Stomach (tissue), 9 donors: Measurements from ENCODE around the gene RPS6KA2. TPM values are rescaled to one million over a fixed set of nuclear protein-coding genes. Genes with fewer than 3 reads are reported as not detected.
A peak's percentile ranks its signal among the peaks of the same experiment; 100 is the strongest.

ENCODE experiments used
- DNase-seq, 2 donors: peaks; one replicate each; pipeline versions ENCODE4 v3.0.0 to v3.0.0-alpha.2; 2013 to 2019
- H3K27ac ChIP-seq, 5 donors: fragments of 200-600 bp in 4 of 5; sonication (generic) in 4 of 5; one replicate each; pipeline ENCODE4 v1.5.1; 2013 to 2019; ENCODE audit warnings: mild to moderate bottlenecking in 1 of 5, moderate library complexity in 1 of 5
- H3K27me3 ChIP-seq, 3 donors: fragments of 200-600 bp; sonication (generic); one replicate each; pipeline ENCODE4 v1.5.1; 2017 to 2019; ENCODE audit warnings: mixed run types in 1 of 3
- H3K36me3 ChIP-seq, 4 donors: fragments of 200-600 bp; sonication (generic); 1 replicate in 3 of 4; 2 replicates in 1 of 4; pipeline ENCODE4 v1.5.1; 2016 to 2019
- H3K4me1 ChIP-seq, 4 donors: fragments of 200-600 bp; sonication (generic); one replicate each; pipeline ENCODE4 v1.5.1; 2016 to 2019
- H3K4me3 ChIP-seq, 4 donors: fragments of 200-600 bp; sonication (generic) in 3 of 4; one replicate each; pipeline ENCODE4 v1.5.1; 2016 to 2019; ENCODE audit warnings: mild to moderate bottlenecking in 1 of 4
- H3K9me3 ChIP-seq, 4 donors: fragments of 200-600 bp; sonication (generic); one replicate each; pipeline ENCODE4 v1.5.1; 2016 to 2019
- EP300 ChIP-seq: sonication (generic); formaldehyde crosslinking; IDR thresholded peaks from one replicate; pipeline ENCODE4 v1.6.1; 2017; ENCODE audit warnings: antibody characterized with exemption
- POLR2A ChIP-seq, 4 donors: fragments of 450-650 bp; IDR thresholded peaks; one replicate each; pipeline ENCODE4 v1.6.1; 2016; ENCODE audit warnings: antibody characterized with exemption in 4 of 4, control low read depth in 2 of 4, mild to moderate bottlenecking in 1 of 4, moderate library complexity in 1 of 4
- POLR2AphosphoS5 ChIP-seq, 3 donors: sonication (generic); formaldehyde crosslinking; IDR thresholded peaks; one replicate each; pipeline ENCODE4 v1.6.1; 2016; ENCODE audit warnings: antibody characterized with exemption in 3 of 3
- WGBS, 5 donors: extraction: QIAGEN DNeasy Blood & Tissue Kit in 3 of 5; methylation state at CpG; one replicate each; pipeline versions ENCODE4 v1.1.5 to v1.1.7; 2013 to 2018; 5-methylcytosine and 5-hydroxymethylcytosine counted together
- intact Hi-C: fragments of 100-400 bp; cut with DNase I; formaldehyde crosslinking; loops from one replicate; pipeline ENCODE4 v1.15.1; 2023; ENCODE audit warnings: low total_unique reads
- polyA plus RNA-seq, 3 donors: library from polyadenylated mRNA; stranded (reverse); fragments of 200-250 nt; gene quantifications; one replicate each; pipeline ENCODE4 v1.2.3, GENCODE V29; 2013
- total RNA-seq, 5 donors: library from RNA; depleted of rRNA; stranded (reverse); fragments of >200 nt; gene quantifications; one replicate each; pipeline versions ENCODE4 v1.1.0 to v1.2.3, GENCODE V29; 2014 to 2016
- TF ChIP-seq, protein P1 (sequence below), 7 experiments: fragments of 450-650 bp in 4 of 7; fragments of 200-600 bp in 3 of 7; sonication (generic) in 3 of 7; IDR thresholded peaks; one replicate each; pipeline ENCODE4 v1.5.1; 2016 to 2019; ENCODE audit warnings: antibody characterized with exemption in 7 of 7, control low read depth in 2 of 7, mild to moderate bottlenecking in 1 of 7
- donor health status: healthy with polysubstance abuse.
- donor health status: Bipolar disorder and iron deficiency.
- donor health status: healthy.

Gene RPS6KA2
- total and polyA plus RNA-seq, 8 donors, result 10.9 to 150 (median 68.0) TPM

GRCh38 chr6:166605752-166606151, 21.3 kb downstream of the RPS6KA2 start:
- Histone ChIP-seq H3K9me3 (no peaks in the 10 kb centered on the region), H3K27ac (no peak overlapping the region), H3K27me3 (no peaks in the 10 kb centered on the region), H3K36me3 (no peaks in the 10 kb centered on the region), H3K4me3 (no peak overlapping the region), H3K4me1 (peaks cover 0 to 25% (median 15%) of the 10 kb centered on the region in 4 donors)
- WGBS, 5 donors, result 84 to 91% (median 85%) methylated on average over 6 of the region's 6 CpGs
- intact Hi-C loops, result no loop called here
- no peak for DNase-seq
- no peak for TF ChIP-seq EP300
- no peak for TF ChIP-seq POLR2AphosphoS5 (IDR thresholded peaks at IDR 0.05)
- no peak for TF ChIP-seq POLR2A (IDR thresholded peaks at IDR 0.05)

DNA sequence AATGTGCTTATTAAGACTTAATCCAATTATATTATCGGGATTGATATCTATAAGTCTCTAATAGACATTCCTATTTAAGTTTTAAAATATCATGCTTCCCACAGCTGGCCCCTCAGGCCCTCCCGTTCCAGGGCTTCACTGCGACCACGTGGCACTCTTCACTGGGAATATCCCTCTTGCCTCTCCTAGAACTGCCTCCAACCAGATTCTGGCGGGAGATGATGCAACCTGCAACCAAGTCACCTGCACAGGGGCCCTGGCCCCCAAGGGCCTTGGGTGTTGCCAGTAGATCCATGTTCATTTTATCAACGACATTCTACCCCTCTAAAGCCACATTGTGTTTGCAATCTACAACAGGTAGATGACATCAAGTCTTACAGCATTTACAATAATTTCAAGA, 22.1 kb downstream of the RPS6KA2 start:
- H3K4me3 ChIP-seq, result no peak overlapping the region
- intact Hi-C loops, result no loop called here
- no peaks in the 10 kb centered on the region for H3K27me3 ChIP-seq
- TF ChIP-seq POLR2AphosphoS5 (IDR thresholded peaks at IDR 0.05), result no peak
- TF ChIP-seq, protein P1, sequence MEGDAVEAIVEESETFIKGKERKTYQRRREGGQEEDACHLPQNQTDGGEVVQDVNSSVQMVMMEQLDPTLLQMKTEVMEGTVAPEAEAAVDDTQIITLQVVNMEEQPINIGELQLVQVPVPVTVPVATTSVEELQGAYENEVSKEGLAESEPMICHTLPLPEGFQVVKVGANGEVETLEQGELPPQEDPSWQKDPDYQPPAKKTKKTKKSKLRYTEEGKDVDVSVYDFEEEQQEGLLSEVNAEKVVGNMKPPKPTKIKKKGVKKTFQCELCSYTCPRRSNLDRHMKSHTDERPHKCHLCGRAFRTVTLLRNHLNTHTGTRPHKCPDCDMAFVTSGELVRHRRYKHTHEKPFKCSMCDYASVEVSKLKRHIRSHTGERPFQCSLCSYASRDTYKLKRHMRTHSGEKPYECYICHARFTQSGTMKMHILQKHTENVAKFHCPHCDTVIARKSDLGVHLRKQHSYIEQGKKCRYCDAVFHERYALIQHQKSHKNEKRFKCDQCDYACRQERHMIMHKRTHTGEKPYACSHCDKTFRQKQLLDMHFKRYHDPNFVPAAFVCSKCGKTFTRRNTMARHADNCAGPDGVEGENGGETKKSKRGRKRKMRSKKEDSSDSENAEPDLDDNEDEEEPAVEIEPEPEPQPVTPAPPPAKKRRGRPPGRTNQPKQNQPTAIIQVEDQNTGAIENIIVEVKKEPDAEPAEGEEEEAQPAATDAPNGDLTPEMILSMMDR (IDR thresholded peaks at IDR 0.05), result no peak
- TF ChIP-seq POLR2A (IDR thresholded peaks at IDR 0.05), result no peak
- no peak for TF ChIP-seq EP300
- H3K4me1 ChIP-seq, result peaks cover 3 to 29% (median 16%) of the 10 kb centered on the region in 4 donors
- DNase-seq, result no peak
- H3K36me3 ChIP-seq, result no peaks in the 10 kb centered on the region
- H3K9me3 ChIP-seq, result no peaks in the 10 kb centered on the region
- WGBS, 5 donors, result 90 to 93% (median 92%) methylated on average over 6 of the region's 6 CpGs
- H3K27ac ChIP-seq, result no peak overlapping the region

- no peak overlapping the region for H3K27ac ChIP-seq
- intact Hi-C loops, result no loop called here
- TF ChIP-seq EP300 (no peak), POLR2A (IDR thresholded peaks at IDR 0.05) (no peak), POLR2AphosphoS5 (IDR thresholded peaks at IDR 0.05) (no peak)
- TF ChIP-seq, protein P1 (IDR thresholded peaks at IDR 0.05), result no peak
- peaks cover 5 to 35% (median 17%) of the 10 kb centered on the region in 4 donors for H3K4me1 ChIP-seq
- no peak overlapping the region for H3K4me3 ChIP-seq
- H3K36me3 ChIP-seq, result no peaks in the 10 kb centered on the region
- H3K27me3 ChIP-seq, result no peaks in the 10 kb centered on the region
- H3K9me3 ChIP-seq, result no peaks in the 10 kb centered on the region
- DNase-seq, result no peak
- WGBS, 5 donors, result 94 to 97% (median 95%) methylated on average over 9 of the region's 9 CpGs
Measured at GRCh38 chr6:166604328-166604727, 22.7 kb downstream of the RPS6KA2 start.

- 68 to 85% (median 80%) methylated on average over 14 of the region's 14 CpGs for WGBS, 5 donors
- peak in 1 of 2 donors; percentile 70 for DNase-seq
- TF ChIP-seq POLR2A (IDR thresholded peaks at IDR 0.05) (no peak), POLR2AphosphoS5 (IDR thresholded peaks at IDR 0.05) (peak in 2 of 3 donors; percentile 23 to 33)
- no peaks in the 10 kb centered on the region for H3K9me3 ChIP-seq
- peaks cover 5 to 44% (median 24%) of the 10 kb centered on the region in 4 donors for H3K4me1 ChIP-seq
- no peaks in the 10 kb centered on the region for H3K36me3 ChIP-seq
- H3K27me3 ChIP-seq, result no peaks in the 10 kb centered on the region
- H3K4me3 ChIP-seq, result no peak overlapping the region
- intact Hi-C loops, result no loop called here
- peak overlapping the region in 2 of 5 donors; percentile 17 to 23 for H3K27ac ChIP-seq
Measured at GRCh38 chr6:166603043-166603690, 23.9 kb downstream of the RPS6KA2 start.

GRCh38 chr6:166601956-166602355, 25.1 kb downstream of the RPS6KA2 start:
- no peak overlapping the region for H3K27ac ChIP-seq
- H3K27me3 ChIP-seq, result no peaks in the 10 kb centered on the region
- H3K36me3 ChIP-seq, result no peaks in the 10 kb centered on the region
- intact Hi-C loops, result no loop called here
- DNase-seq, result no peak
- TF ChIP-seq POLR2A (IDR thresholded peaks at IDR 0.05), result no peak
- no peak for TF ChIP-seq POLR2AphosphoS5 (IDR thresholded peaks at IDR 0.05)
- TF ChIP-seq, protein P1 (IDR thresholded peaks at IDR 0.05), result no peak
- TF ChIP-seq EP300, result no peak
- WGBS, 5 donors, result 95 to 97% (median 97%) methylated on average over 10 of the region's 10 CpGs
- peaks cover 13 to 44% (median 25%) of the 10 kb centered on the region in 4 donors for H3K4me1 ChIP-seq
- H3K4me3 ChIP-seq, result no peak overlapping the region
- no peaks in the 10 kb centered on the region for H3K9me3 ChIP-seq
